Measurements from ENCODE around the gene THRAP3. TPM values are rescaled to one million over a fixed set of nuclear protein-coding genes. Genes with fewer than 3 reads are reported as not detected.

THRAP3 gene
- total RNA-seq, 2 donors from 2014 or later, result 145 to 165 TPM

- no peak overlapping the region for H3K27ac Mint-ChIP-seq
- no peak for TF ChIP-seq CTCF (conservative IDR thresholded peaks at IDR 0.05)
- peaks cover 63% of the 10 kb centered on the region for H3K36me3 ChIP-seq (ENCODE audit: control insufficient read depth, insufficient read depth, low read length)
- H3K4me1 Mint-ChIP-seq, result no peaks in the 10 kb centered on the region
- H3K4me1 ChIP-seq (ENCODE audit: control insufficient read depth, insufficient read depth, low read length), result no peaks in the 10 kb centered on the region
- no peak overlapping the region for H3K27ac ChIP-seq (ENCODE audit: low read depth, low read length)
- H3K9ac ChIP-seq (ENCODE audit: extremely low read depth, low read length, poor library complexity, severe bottlenecking), result no peak overlapping the region
- no peak overlapping the region for H3K4me3 ChIP-seq (ENCODE audit: low read length)
- H3K9me3 ChIP-seq (ENCODE audit: control insufficient read depth, low read length), result no peaks in the 10 kb centered on the region
- 82 to 98% methylated on average over 6 of the region's 6 CpGs for WGBS, 2 experiments (ENCODE audit: insufficient coverage in 1 of 2, insufficient read length in 1 of 2)
- H3K27me3 Mint-ChIP-seq (ENCODE audit: insufficient read depth), result no peaks in the 10 kb centered on the region
- H3K9me3 Mint-ChIP-seq, result no peaks in the 10 kb centered on the region
- H3K36me3 Mint-ChIP-seq (ENCODE audit: low read depth), result peaks cover 46% of the 10 kb centered on the region
- no peaks in the 10 kb centered on the region for H3K27me3 ChIP-seq (ENCODE audit: control insufficient read depth, insufficient read depth, low read length, poor library complexity, severe bottlenecking)
- DNase-seq, result no peak
- no peak overlapping the region for H3K4me3 Mint-ChIP-seq
Observed at GRCh38 chr1:36268981-36269380, 44.7 kb downstream of the THRAP3 start.

GRCh38 chr1:36269408-36269838 lies 45.2 kb downstream of the THRAP3 start:
- Mint-ChIP-seq H3K27ac (peak overlapping the region; percentile 2), H3K27me3 (ENCODE audit: insufficient read depth) (no peaks in the 10 kb centered on the region), H3K4me3 (no peak overlapping the region), H3K9me3 (no peaks in the 10 kb centered on the region), H3K4me1 (no peaks in the 10 kb centered on the region), H3K36me3 (ENCODE audit: low read depth) (peaks cover 47% of the 10 kb centered on the region)
- no peaks in the 10 kb centered on the region for H3K27me3 ChIP-seq (ENCODE audit: control insufficient read depth, insufficient read depth, low read length, poor library complexity, severe bottlenecking)
- H3K4me3 ChIP-seq (ENCODE audit: low read length), result no peak overlapping the region
- no peak overlapping the region for H3K9ac ChIP-seq (ENCODE audit: extremely low read depth, low read length, poor library complexity, severe bottlenecking)
- no peaks in the 10 kb centered on the region for H3K4me1 ChIP-seq (ENCODE audit: control insufficient read depth, insufficient read depth, low read length)
- no peak for TF ChIP-seq CTCF (conservative IDR thresholded peaks at IDR 0.05)
- no peak for DNase-seq
- no peak overlapping the region for H3K27ac ChIP-seq (ENCODE audit: low read depth, low read length)
- 90 to 100% methylated on average over 2 of the region's 2 CpGs for WGBS, 2 experiments (ENCODE audit: insufficient coverage in 1 of 2, insufficient read length in 1 of 2)
- H3K36me3 ChIP-seq (ENCODE audit: control insufficient read depth, insufficient read depth, low read length), result peaks cover 63% of the 10 kb centered on the region
- no peaks in the 10 kb centered on the region for H3K9me3 ChIP-seq (ENCODE audit: control insufficient read depth, low read length)

- Mint-ChIP-seq H3K9me3 (no peaks in the 10 kb centered on the region), H3K27me3 (ENCODE audit: insufficient read depth) (no peaks in the 10 kb centered on the region), H3K27ac (peak overlapping the region; percentile 44), H3K4me3 (no peak overlapping the region), H3K36me3 (ENCODE audit: low read depth) (peaks cover 42% of the 10 kb centered on the region), H3K4me1 (no peaks in the 10 kb centered on the region)
- Histone ChIP-seq H3K27ac (ENCODE audit: low read depth, low read length) (no peak overlapping the region), H3K4me3 (ENCODE audit: low read length) (no peak overlapping the region), H3K27me3 (ENCODE audit: control insufficient read depth, insufficient read depth, low read length, poor library complexity, severe bottlenecking) (no peaks in the 10 kb centered on the region), H3K4me1 (ENCODE audit: control insufficient read depth, insufficient read depth, low read length) (no peaks in the 10 kb centered on the region), H3K9me3 (ENCODE audit: control insufficient read depth, low read length) (no peaks in the 10 kb centered on the region), H3K36me3 (ENCODE audit: control insufficient read depth, insufficient read depth, low read length) (peaks cover 52% of the 10 kb centered on the region), H3K9ac (ENCODE audit: extremely low read depth, low read length, poor library complexity, severe bottlenecking) (no peak overlapping the region)
- no peak for TF ChIP-seq CTCF (conservative IDR thresholded peaks at IDR 0.05)
- DNase-seq, result no peak
- 90 to 100% methylated on average over 5 of the region's 5 CpGs for WGBS, 2 experiments (ENCODE audit: insufficient coverage in 1 of 2, insufficient read length in 1 of 2)
Observed at GRCh38 chr1:36273024-36273423, 48.8 kb downstream of the THRAP3 start.
